AG04449 (cell line): ENCODE data around the gene SMIM45.
"Not testable (repeated sequence)": the region's sequence is repeated elsewhere in the genome, so short reads cannot be mapped to it uniquely, and the experiment has no call there.

Source experiments
- CTCF ChIA-PET: fragments of 350-600 bp; formaldehyde crosslinking; extraction: SDS; loops from one replicate; lab custom pipeline; 2021; ENCODE audit warnings: antibody characterized with exemption; lab: Yijun Ruan, JAX
- POLR2A ChIA-PET: fragments of 400-600, 350-600 bp; formaldehyde crosslinking; extraction: SDS; loops from one replicate; lab custom pipeline; 2020; ENCODE audit warnings: antibody characterized with exemption, inconsistent platforms; lab: Yijun Ruan, JAX
- DNase-seq: peaks from one replicate; pipeline ENCODE4 v3.0.0-alpha.2; 2010; ENCODE audit warnings: low read depth, low spot score
- H3K4me3 ChIP-seq: 2 replicates; pipeline ENCODE4 v1.5.1; 2011; ENCODE audit warnings: low read depth, mild to moderate bottlenecking, control low read depth, low read length
- TF ChIP-seq, protein P1 (sequence below): IDR thresholded peaks from one replicate; pipeline ENCODE4 v1.5.1; 2011; ENCODE audit warnings: mild to moderate bottlenecking, moderate library complexity, low read length, control low read depth, inconsistent platforms; ENCODE audit not compliant: insufficient read depth; ENCODE audit errors: missing control alignments

SMIM45 gene

DNA sequence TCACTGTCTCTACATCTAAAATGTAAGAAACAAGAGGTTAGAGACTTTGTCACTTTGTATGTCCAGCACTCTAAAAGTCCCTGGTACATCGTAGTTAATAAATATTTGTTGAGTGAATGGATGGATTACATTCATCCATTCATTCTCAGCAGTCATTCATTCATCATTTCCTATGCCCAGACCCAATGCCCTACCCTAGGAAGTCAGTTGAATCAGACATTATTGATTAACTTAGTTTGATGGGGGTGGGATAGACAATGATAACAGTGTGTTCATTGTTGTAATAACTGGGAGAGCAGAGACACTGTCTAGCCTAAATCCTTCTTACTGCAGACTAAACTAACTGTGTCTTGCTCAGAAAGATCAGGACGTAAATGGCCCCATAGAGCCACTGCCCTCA is 3.8 kb upstream of the SMIM45 start:
- TF ChIP-seq, protein P1, sequence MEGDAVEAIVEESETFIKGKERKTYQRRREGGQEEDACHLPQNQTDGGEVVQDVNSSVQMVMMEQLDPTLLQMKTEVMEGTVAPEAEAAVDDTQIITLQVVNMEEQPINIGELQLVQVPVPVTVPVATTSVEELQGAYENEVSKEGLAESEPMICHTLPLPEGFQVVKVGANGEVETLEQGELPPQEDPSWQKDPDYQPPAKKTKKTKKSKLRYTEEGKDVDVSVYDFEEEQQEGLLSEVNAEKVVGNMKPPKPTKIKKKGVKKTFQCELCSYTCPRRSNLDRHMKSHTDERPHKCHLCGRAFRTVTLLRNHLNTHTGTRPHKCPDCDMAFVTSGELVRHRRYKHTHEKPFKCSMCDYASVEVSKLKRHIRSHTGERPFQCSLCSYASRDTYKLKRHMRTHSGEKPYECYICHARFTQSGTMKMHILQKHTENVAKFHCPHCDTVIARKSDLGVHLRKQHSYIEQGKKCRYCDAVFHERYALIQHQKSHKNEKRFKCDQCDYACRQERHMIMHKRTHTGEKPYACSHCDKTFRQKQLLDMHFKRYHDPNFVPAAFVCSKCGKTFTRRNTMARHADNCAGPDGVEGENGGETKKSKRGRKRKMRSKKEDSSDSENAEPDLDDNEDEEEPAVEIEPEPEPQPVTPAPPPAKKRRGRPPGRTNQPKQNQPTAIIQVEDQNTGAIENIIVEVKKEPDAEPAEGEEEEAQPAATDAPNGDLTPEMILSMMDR: no peak
- ChIA-PET POLR2A (interaction anchor here (0.6 kb wide), 1 partner anchor 429 kb away, joined by 5 read pairs; no protein-coding TSS in a partner anchor), CTCF (interaction anchor here (1.1 to 9.9 kb wide), 3 partner anchors 9 to 249 kb away, joined by 4 to 387 read pairs (median 17); partner anchors contain the start of gene MEI1)
- H3K4me3 ChIP-seq: no peak overlapping the region
- no peak for DNase-seq

DNA sequence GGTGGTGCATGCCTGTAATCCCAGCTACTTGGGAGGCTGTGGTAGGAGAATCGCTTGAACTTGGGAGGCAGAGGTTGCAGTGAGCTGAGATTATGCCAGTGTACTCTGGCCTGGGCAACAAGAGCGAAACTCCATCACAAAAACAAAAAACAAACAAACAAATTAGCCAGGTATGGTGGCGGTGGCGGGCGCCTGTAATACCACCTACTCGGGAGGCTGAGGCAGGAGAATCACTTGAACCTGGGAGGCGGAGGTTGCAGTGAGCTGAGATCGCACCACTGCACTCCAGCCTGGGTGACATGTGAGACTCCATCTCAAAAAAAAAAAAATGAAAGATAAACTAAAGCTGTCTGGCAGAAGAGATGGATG is 3.0 kb upstream of the SMIM45 start:
- POLR2A ChIA-PET, H3K4me3 ChIP-seq, DNase-seq: not testable (repeated sequence)
- CTCF ChIA-PET: interaction anchor here (1.1 to 3.4 kb wide), 3 partner anchors 7 to 202 kb away, joined by 4 to 17 read pairs (median 4); no protein-coding TSS in a partner anchor

DNA sequence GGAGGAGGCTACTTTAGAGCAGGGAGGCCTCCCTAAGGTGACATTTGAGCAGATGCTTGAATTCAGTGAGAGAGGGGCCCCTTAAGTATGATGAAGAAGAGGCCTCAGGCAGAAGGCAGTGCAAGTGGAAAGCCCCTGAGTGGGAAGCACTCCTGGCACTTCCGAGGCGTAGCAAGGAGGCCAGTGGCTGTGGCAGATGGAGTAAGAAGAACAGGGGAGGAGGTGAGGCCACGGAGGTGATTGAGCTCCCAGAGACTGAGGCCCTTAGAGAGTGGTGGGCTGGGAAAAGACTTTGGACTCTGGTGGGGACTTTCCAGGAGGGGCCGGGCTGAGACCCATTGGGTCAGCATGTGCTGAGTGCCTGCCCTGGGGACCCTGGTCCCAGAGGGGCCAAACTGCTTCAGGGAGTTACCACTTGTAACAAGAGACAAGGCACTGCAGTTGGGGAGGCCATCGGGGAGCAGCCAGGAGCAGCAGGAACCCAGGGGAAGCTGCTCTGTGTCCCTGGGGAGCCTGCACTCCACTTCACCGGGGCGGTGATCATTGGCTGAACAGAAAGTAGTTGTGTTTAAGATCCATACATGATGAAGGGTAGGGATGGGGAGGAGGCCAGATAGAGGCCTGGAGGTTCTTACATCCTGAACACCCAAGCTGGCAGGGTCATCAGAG is 2.5 kb upstream of the SMIM45 start:
- POLR2A ChIA-PET: no interaction called here
- CTCF ChIA-PET: interaction anchor here (1.0 to 1.7 kb wide), 4 partner anchors 7 to 252 kb away, joined by 3 to 6 read pairs (median 4); no protein-coding TSS in a partner anchor
- DNase-seq: no peak
- TF ChIP-seq, protein P1: no peak
- no peak overlapping the region for H3K4me3 ChIP-seq

DNA sequence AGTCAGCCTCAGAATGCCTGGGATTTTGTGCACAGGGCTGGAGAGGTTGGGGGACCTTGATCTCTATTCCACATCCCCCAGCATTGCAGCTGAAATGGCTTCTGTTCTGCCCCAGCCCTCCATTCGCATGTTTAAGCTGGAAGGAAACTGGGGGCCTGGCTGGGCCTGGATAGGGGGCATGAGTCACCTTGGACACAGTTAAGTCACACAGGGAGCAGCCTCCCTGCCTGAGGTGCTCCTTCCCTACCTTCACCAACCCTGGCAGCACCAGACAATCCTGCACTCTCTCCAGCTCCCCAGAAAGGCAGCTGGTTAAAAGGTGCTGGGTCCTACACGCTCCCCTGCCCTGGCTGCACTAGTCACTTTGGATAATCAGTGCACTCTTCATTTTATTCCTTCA is 763 bp downstream of the SMIM45 start:
- DNase-seq: no peak
- ChIA-PET POLR2A (no interaction called here), CTCF (interaction anchor here (0.8 to 2.9 kb wide), 5 partner anchors 12 to 492 kb away, joined by 3 to 9 read pairs (median 4); no protein-coding TSS in a partner anchor)
- TF ChIP-seq, protein P1: no peak
- no peak overlapping the region for H3K4me3 ChIP-seq

DNA sequence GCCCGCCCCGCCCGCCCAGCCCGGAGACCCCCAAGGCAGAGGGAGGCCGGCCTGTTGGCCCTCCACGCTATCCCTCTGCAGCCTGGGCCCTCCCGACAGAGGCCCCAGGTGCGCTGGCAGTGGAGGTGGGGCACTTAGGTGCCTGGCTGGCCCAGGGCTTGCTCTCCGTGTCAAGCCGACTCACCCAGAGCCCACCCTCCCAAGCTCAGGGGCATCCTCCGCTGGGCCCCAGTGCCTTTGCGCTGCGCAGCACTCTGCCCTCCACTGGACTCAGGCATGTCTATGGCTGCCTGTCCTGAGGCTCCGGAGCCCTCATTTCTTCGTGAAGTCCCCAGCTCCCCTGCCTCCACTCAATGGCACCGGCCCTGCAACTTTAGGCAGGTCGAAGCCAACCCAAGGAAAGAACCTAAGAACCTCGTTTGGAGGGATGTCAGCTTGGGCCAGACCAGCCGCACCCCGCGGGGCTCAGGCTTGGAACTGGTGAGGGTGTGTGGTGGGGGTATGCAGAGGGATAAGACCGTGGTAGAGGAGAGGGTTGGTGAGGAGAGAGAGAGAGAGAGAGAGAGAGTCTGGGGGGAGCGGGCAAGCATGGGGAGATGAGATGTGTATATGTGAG is 6.1 kb downstream of the SMIM45 start:
- H3K4me3 ChIP-seq: no peak overlapping the region
- no peak for DNase-seq
- ChIA-PET CTCF (interaction anchor here (0.8 to 3.5 kb wide), 7 partner anchors 8 to 478 kb away, joined by 3 to 21 read pairs (median 3); no protein-coding TSS in a partner anchor), POLR2A (no interaction called here)
- TF ChIP-seq, protein P1: no peak

DNA sequence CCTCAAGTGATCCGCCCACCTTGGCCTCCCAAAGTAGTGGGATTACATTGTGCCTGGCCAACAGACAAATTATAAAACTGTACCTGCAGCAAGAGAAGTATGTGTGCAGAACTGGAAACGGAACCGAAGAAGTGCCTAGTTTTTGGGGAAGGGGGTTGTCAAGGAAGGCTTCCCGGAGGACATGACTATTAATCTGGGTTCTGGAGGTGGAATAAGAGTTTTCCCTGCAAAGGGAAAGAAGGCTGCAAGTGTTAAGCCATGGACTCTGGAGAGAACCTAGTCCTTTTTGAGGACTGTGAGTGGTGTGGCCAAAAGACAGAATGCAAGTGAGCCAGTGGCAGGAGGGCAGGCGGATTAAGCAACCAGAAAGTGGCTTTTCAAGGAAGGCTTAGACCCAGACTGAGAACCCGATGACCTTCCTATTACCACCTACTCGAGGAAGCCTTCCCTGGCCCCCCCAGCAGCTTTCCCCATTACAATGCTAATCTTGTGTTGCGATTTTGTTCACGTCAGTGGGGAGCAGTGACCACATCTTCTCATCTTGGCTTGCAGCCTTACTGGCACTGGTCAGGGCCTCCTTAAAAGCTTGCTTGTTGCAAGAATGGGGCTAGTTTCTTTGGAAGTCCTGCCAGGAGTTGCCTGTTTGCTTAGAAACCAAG is 11.6 kb downstream of the SMIM45 start:
- ChIA-PET CTCF (interaction anchor here (0.8 to 7.4 kb wide), 8 partner anchors 8 to 510 kb away, joined by 3 to 36 read pairs (median 4); no protein-coding TSS in a partner anchor), POLR2A (no interaction called here)
- DNase-seq: no peak

More for the DNA sequence above, 11.6 kb downstream of the SMIM45 start:
- TF ChIP-seq, protein P1: no peak
- no peak overlapping the region for H3K4me3 ChIP-seq
